ENCODE results near the gene PIH1D1. TPM values are rescaled to one million over a fixed set of nuclear protein-coding genes. Genes with fewer than 3 reads are reported as not detected.

The PIH1D1 gene
- total and polyA plus RNA-seq, 10 of the 15 experiments (the other 5 are each of a cell fraction or from before 2014, with no cell fraction given) = 16.1 to 153 (median 106) TPM

DNA sequence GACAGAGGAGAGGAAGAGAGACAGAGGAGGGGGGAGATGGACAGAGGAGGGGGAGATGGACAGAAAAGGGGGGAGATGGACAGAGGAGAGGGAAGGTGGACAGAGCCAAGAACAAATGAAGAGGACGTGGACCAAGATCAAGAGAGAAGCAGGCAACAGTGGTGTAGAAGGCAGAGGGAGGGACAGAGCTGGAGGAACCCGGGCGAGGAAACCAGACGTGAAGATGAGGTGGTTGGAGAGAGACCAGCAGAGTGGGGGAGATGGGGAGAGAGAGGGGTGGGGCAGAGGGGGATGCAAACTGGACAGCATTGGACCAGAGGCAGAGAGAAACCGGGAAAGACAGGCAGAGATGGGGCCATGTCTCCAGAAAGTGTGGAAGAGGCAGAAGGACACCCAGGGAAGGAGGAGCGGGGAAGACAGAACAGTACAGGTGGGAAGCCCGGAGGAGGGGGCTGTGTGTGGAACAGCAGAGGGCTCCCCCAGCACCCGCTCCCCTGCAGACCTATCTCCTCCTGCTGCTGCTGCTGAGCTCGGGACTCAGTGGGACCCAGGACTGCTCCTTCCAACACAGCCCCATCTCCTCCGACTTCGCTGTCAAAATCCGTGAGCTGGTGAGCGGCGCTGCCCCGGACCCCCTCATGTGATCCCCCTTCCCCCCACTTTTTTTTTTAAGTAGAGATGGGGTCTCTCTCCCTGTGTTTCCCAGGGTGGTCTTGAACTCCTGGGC lies 23.7 kb upstream of the PIH1D1 start:
- peaks cover 22% of the 10 kb centered on the region for H3K4me1 ChIP-seq (ENCODE audit: control insufficient read depth, insufficient read depth, low read length)
- TF ChIP-seq YY1 (IDR thresholded peaks at IDR 0.05; ENCODE audit: low read depth, low read length) (no peak), IKZF2 (IDR thresholded peaks at IDR 0.05) (no peak), NKRF (conservative IDR thresholded peaks at IDR 0.05) (no peak), ZBED1 (IDR thresholded peaks at IDR 0.05; ENCODE audit: borderline replicate concordance) (no peak), EED (IDR thresholded peaks at IDR 0.05; ENCODE audit: low read depth) (no peak), SMAD1 (IDR thresholded peaks at IDR 0.05; ENCODE audit: low read depth, partially characterized antibody) (no peak), RELA (IDR thresholded peaks at IDR 0.05; ENCODE audit: borderline replicate concordance, partially characterized antibody) (no peak), GABPA (IDR thresholded peaks at IDR 0.05; ENCODE audit: low read depth) (no peak), RFX5 (IDR thresholded peaks at IDR 0.05; ENCODE audit: low read depth, low read length) (no peak), ZBTB11 (CRISPR knock-in tag; IDR thresholded peaks at IDR 0.05) (no peak), IKZF1 (conservative IDR thresholded peaks at IDR 0.05) (no peak), ATF7 (IDR thresholded peaks at IDR 0.05; ENCODE audit: low read depth) (no peak), ZNF687 (IDR thresholded peaks at IDR 0.05) (no peak), TCF7 (IDR thresholded peaks at IDR 0.05; ENCODE audit: borderline replicate concordance) (no peak), SREBF2 (IDR thresholded peaks at IDR 0.05; ENCODE audit: low read length) (no peak), ZSCAN29 (IDR thresholded peaks at IDR 0.05) (no peak)

More for the DNA sequence above, 23.7 kb upstream of the PIH1D1 start:
- in situ Hi-C loops (cut with MboI) (no loop called here), intact Hi-C loops (cut with micrococcal nuclease; ENCODE audit: unreplicated experiment) (no loop called here)
- FAIRE-seq (no peak), DNase-seq (ENCODE audit: low read depth, low spot score) (no peak), ATAC-seq (no peak)
- Histone ChIP-seq H3K4me3 (no peak overlapping the region), H3K9ac (ENCODE audit: control insufficient read depth, insufficient read depth, low read length) (no peak overlapping the region), H3K27me3 (replicated peaks in 1 of 2; ENCODE audit: control insufficient read depth in 2 of 2, insufficient read depth in 2 of 2, low read length in 1 of 2) (no peaks in the 10 kb centered on the region), H3K4me2 (ENCODE audit: control insufficient read depth, insufficient read depth) (no peak overlapping the region), H3K9me3 (replicated peaks; ENCODE audit: control insufficient read depth, insufficient read depth, low read length) (no peaks in the 10 kb centered on the region), H3K79me2 (ENCODE audit: control insufficient read depth, insufficient read depth, low read length) (no peaks in the 10 kb centered on the region), H2AFZ (ENCODE audit: control insufficient read depth, low read depth, low read length) (no peak overlapping the region), H4K20me1 (ENCODE audit: control insufficient read depth, insufficient read depth) (no peaks in the 10 kb centered on the region), H3K36me3 (ENCODE audit: control insufficient read depth in 2 of 2, insufficient read depth in 2 of 2, low read length in 1 of 2) (no peaks in the 10 kb centered on the region), H3K27ac (ENCODE audit: control insufficient read depth, insufficient read depth) (no peak overlapping the region)
- SMC1A ChIA-PET (ENCODE audit: uncharacterized antibody, unreplicated experiment) = interaction anchor here (1.5 kb wide), 1 partner anchor 24 kb away, joined by 5 read pairs; the partner anchor contains the start of gene PIH1D1
- CTCF ChIA-PET = interaction anchor here (0.9 to 1.3 kb wide), 2 partner anchors 19 to 71 kb away, joined by 3 read pairs; no protein-coding TSS in a partner anchor
- POLR2A ChIA-PET = interaction anchor here (1.3 kb wide), 1 partner anchor 22 kb away, joined by 5 read pairs; the partner anchor contains the start of gene ALDH16A1
- no TSS peak for BruUV-seq (replicated peaks)
- 69% methylated on average over 11 of the region's 15 CpGs for WGBS (ENCODE audit: insufficient coverage, insufficient replicate concordance, low lambda C conversion rate, missing lambda C conversion rate)
- RAD21 ChIA-PET (ENCODE audit: unreplicated experiment) = interaction anchor here (0.8 kb wide), 1 partner anchor 71 kb away, joined by 4 read pairs; no protein-coding TSS in a partner anchor
